ENCODE results near the gene EZH2.

DNA sequence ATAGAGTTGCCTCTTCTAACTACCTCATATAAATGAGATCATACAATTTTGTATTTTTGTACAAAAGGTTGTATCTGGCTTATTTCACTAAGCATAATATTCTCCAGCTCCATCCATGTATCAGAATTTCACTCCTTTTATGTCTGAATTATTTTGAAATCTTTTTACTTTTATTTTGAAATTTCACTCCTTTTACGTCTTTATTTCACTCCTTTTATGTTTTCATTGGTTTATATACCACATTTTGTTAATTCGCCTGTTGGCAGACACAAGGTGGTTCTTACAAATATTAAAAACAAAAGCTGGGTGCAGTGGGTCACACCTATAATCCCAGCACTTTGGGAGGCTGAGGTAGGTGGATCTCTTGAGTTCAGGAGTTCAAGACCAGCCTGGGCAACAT is 5.8 kb downstream of the EZH2 start:
- no peak for TF ChIP-seq POLR2A (IDR thresholded peaks at IDR 0.05)
- TF ChIP-seq, protein P1, sequence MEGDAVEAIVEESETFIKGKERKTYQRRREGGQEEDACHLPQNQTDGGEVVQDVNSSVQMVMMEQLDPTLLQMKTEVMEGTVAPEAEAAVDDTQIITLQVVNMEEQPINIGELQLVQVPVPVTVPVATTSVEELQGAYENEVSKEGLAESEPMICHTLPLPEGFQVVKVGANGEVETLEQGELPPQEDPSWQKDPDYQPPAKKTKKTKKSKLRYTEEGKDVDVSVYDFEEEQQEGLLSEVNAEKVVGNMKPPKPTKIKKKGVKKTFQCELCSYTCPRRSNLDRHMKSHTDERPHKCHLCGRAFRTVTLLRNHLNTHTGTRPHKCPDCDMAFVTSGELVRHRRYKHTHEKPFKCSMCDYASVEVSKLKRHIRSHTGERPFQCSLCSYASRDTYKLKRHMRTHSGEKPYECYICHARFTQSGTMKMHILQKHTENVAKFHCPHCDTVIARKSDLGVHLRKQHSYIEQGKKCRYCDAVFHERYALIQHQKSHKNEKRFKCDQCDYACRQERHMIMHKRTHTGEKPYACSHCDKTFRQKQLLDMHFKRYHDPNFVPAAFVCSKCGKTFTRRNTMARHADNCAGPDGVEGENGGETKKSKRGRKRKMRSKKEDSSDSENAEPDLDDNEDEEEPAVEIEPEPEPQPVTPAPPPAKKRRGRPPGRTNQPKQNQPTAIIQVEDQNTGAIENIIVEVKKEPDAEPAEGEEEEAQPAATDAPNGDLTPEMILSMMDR (IDR thresholded peaks at IDR 0.05) = no peak
- TF ChIP-seq EP300 (IDR thresholded peaks at IDR 0.05) = no peak
